Activated T-helper 1 cell treated with anti-CD3 and anti-CD28 coated beads, Interleukin-12 subunit alpha, Interleukin-12 subunit beta, Interleukin-2, Interleukin-4 antibody, amounts not matched to agents 30 ng/mL and 10 ng/mL and 1 ng/mL, durations not matched to agents 14 hours and 24 hours and 36 hours (primary cell): ENCODE results near the gene ADRA2A. TPM values are rescaled to one million over a fixed set of nuclear protein-coding genes. Genes with fewer than 3 reads are reported as not detected.

ENCODE experiments used
- DNase-seq: peaks from one replicate; pipeline ENCODE4 v3.0.0; 2021; ENCODE audit warnings: low spot score
- H3K27ac Mint-ChIP-seq: one replicate; pipeline ENCODE4 v1.8.0; 2021; ENCODE audit warnings: mild to moderate bottlenecking, mixed read lengths
- H3K27me3 Mint-ChIP-seq: one replicate; pipeline ENCODE4 v1.8.0; 2022; ENCODE audit warnings: mild to moderate bottlenecking, moderate library complexity, mixed read lengths; ENCODE audit not compliant: insufficient read depth
- H3K36me3 Mint-ChIP-seq: one replicate; pipeline ENCODE4 v1.8.0; 2021; ENCODE audit warnings: low read depth, mixed read lengths
- H3K4me1 Mint-ChIP-seq: one replicate; pipeline ENCODE4 v1.8.0; 2021; ENCODE audit warnings: low read depth, mixed read lengths
- H3K4me3 Mint-ChIP-seq: one replicate; pipeline ENCODE4 v1.8.0; 2021; ENCODE audit warnings: mild to moderate bottlenecking, moderate library complexity, mixed read lengths
- H3K9me3 Mint-ChIP-seq: one replicate; pipeline ENCODE4 v1.8.0; 2021; ENCODE audit warnings: mixed read lengths
- intact Hi-C: fragments of 100-400 bp; cut with micrococcal nuclease; formaldehyde crosslinking; loops from one replicate; pipeline ENCODE4 v1.15.1; 2024
- total RNA-seq: library from RNA; stranded (reverse); gene quantifications from 2 replicates; pipeline ENCODE4 v1.2.3, GENCODE V29; 2022

ADRA2A gene
- total RNA-seq, 1 donor from 2014 or later, result not detected

DNA sequence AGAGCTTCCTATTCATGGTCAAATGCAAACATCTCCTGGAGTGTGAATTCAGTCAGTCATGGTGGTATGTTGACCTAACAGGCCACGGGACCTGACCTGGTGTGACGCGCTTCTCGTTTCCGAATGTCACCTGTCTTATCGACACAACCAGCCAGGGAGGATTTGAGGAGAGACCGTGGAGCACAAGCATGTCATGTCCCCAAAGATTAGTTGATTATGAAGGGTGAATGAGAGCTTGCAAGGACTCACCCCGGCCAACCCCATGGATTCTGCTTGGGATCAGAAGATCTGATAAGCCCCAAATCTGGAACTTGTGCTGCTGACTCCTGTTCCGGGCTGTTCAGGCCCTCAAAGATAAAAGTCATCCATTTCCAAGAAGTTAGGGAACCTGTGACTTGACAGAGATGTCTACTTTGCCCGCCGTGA lies 10.5 kb downstream of the ADRA2A start:
- DNase-seq, result no peak
- Mint-ChIP-seq H3K27ac (no peak overlapping the region), H3K9me3 (no peaks in the 10 kb centered on the region), H3K27me3 (peaks cover 19% of the 10 kb centered on the region), H3K4me3 (no peak overlapping the region), H3K4me1 (no peaks in the 10 kb centered on the region), H3K36me3 (no peaks in the 10 kb centered on the region)
- intact Hi-C loops, result no loop called here

DNA sequence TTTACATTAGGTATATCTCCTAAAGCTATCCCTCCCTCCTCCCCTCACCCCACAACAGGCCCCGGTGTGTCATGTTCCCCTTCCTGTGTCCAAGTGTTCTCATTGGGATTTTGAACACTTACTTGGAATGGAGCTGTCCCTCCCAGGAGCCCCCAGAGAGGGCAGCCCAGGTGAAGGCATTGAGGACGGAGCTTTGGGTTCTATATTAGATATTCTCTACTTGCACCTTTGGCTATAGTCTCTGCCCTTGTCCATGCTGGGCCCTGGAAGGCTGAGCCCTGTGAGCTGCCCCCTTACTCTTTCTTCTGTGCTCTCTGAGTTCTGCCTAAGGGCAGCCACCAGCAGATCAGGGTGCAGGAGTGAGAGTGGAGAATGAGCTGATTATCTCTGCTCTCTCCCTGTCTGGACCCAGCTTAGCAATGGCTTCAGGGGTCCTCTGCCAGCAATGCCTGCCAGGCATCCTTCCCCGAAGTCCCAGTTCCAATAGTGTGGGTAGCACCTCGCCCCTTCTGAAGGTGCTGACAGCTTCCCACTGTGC lies 11.2 kb downstream of the ADRA2A start:
- Mint-ChIP-seq H3K36me3 (no peaks in the 10 kb centered on the region), H3K4me3 (no peak overlapping the region), H3K4me1 (no peaks in the 10 kb centered on the region), H3K27ac (no peak overlapping the region), H3K27me3 (peaks cover 23% of the 10 kb centered on the region), H3K9me3 (no peaks in the 10 kb centered on the region)
- intact Hi-C loops, result no loop called here
- DNase-seq, result no peak

- Mint-ChIP-seq H3K4me3 (no peak overlapping the region), H3K27me3 (peaks cover 23% of the 10 kb centered on the region), H3K27ac (no peak overlapping the region), H3K36me3 (no peaks in the 10 kb centered on the region), H3K4me1 (no peaks in the 10 kb centered on the region), H3K9me3 (no peaks in the 10 kb centered on the region)
- DNase-seq, result no peak
- intact Hi-C loops, result no loop called here
Observed at GRCh38 chr10:111089293-111089692, 12.5 kb downstream of the ADRA2A start.

DNA sequence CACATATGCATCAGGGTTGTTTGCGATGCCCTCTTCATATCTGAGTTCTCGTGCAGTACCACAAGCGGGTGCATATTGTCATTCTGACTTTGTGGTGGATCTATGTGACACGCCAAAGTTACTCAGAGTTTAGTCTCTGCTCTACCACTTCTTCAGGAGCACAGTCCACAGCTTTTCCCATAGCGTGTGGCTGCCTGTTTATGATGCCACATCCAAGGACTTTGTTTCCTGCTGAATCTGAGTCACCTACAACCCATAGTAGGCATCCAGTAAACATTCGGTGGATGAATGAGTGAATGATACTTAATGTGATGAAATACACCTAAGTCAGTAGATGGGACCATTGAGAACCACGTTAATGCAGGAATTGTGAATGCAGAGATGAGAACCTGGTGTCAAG lies 15.0 kb downstream of the ADRA2A start:
- peaks cover 24% of the 10 kb centered on the region for H3K27me3 Mint-ChIP-seq
- H3K27ac Mint-ChIP-seq, result no peak overlapping the region
- H3K4me3 Mint-ChIP-seq, result no peak overlapping the region
- intact Hi-C loops, result no loop called here
- H3K36me3 Mint-ChIP-seq, result no peaks in the 10 kb centered on the region
- no peaks in the 10 kb centered on the region for H3K4me1 Mint-ChIP-seq
- DNase-seq, result no peak
- no peaks in the 10 kb centered on the region for H3K9me3 Mint-ChIP-seq

DNA sequence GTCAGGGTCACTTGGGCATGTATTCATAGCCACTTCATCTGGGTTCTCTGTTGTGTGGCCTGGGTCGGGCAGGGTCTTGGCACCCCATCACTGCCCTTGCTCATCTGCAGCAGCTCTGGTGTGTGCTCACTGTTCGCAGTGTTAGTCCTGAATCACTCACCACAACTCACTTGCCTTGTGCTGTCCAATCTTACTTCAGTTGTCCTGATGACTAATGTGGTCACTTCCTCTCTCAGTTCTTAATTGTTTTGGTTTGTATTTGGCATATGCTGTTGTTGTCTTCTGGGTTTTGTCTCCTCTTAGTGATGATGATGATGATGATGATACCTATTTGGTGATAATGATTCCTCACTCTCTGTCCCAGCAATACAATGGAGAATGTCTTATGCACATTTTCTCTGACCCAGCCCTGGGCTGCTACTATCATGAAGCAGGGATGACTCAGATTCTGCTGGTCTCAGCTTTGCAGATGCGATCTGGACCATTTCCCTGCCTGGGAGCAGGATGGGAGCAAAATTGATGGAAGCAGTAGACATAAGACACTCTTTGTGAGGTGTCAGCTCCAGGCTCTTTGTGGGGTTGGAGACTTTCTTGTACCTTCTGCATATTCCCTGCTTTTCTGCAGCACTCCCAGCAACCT lies 17.0 kb downstream of the ADRA2A start:
- intact Hi-C loops, result no loop called here
- no peaks in the 10 kb centered on the region for H3K36me3 Mint-ChIP-seq
- H3K9me3 Mint-ChIP-seq, result no peaks in the 10 kb centered on the region
- H3K4me3 Mint-ChIP-seq, result no peak overlapping the region
- peaks cover 24% of the 10 kb centered on the region for H3K27me3 Mint-ChIP-seq
- no peak overlapping the region for H3K27ac Mint-ChIP-seq
- no peaks in the 10 kb centered on the region for H3K4me1 Mint-ChIP-seq
- no peak for DNase-seq

DNA sequence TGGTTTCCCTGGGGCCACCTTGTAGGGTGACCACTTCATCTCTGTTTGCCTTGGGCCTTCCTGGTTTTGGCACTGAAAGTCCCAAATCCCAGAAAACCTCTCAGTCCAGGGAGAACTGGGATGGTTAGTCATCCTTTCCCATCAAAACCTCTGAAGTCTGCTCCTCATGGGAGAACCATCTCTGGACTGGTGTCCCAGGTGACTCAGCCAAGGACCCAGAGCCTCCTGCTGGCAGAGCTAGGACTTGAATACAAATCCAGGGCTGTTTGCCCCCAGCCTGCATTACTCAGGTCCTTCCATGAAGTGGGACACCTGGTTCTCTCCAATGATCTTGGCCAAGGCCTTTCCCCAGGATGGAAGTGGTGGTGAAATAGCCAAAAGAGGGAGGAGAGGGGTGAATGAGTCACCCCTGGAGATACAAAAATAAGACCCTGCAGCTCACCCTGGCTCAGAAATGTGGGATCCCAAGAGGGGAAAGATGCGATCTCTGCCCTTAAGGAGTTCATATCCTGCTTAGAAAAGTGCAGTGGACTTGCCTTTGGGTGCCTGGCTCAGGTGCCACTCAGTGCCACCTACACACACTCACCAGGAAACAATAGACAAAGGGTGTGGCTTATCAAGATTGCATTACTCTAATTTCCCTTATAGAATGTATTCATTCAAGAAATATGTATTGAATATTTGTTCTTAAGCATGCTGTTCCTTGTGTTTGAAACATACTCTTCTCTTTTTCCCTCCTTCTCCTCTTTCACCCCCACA lies 22.0 kb downstream of the ADRA2A start:
- intact Hi-C loops, result no loop called here
- Mint-ChIP-seq H3K36me3 (no peaks in the 10 kb centered on the region), H3K9me3 (no peaks in the 10 kb centered on the region), H3K27me3 (peaks cover 4% of the 10 kb centered on the region), H3K27ac (no peak overlapping the region), H3K4me1 (no peaks in the 10 kb centered on the region), H3K4me3 (no peak overlapping the region)
- DNase-seq, result no peak

- no peak overlapping the region for H3K4me3 Mint-ChIP-seq
- DNase-seq, result no peak
- H3K27ac Mint-ChIP-seq, result no peak overlapping the region
- no peaks in the 10 kb centered on the region for H3K9me3 Mint-ChIP-seq
- H3K27me3 Mint-ChIP-seq, result peaks cover 1% of the 10 kb centered on the region
- no peaks in the 10 kb centered on the region for H3K36me3 Mint-ChIP-seq
- H3K4me1 Mint-ChIP-seq, result no peaks in the 10 kb centered on the region
- intact Hi-C loops, result no loop called here
Observed at GRCh38 chr10:111100198-111100597, 23.4 kb downstream of the ADRA2A start.

DNA sequence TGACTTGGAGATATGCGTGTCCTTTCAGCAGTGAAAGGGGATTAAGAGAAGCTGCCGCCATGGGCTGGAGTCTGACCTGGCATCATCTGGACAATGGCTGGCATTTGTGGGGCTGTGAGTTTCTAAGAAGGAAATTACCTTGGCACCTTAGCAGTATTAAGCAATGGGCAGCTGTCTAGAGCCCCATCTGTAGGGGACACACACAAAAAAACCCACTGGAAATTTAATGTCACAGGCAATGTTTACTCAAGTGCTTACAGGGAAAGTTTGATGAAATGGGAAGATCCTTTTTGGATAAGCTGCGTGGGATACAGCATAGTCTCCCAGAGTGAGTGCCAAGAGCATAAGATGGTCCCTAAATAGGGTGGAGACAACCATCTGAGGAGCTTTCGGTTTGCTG lies 25.0 kb downstream of the ADRA2A start:
- Mint-ChIP-seq H3K4me3 (no peak overlapping the region), H3K9me3 (no peaks in the 10 kb centered on the region), H3K27me3 (no peaks in the 10 kb centered on the region), H3K4me1 (no peaks in the 10 kb centered on the region), H3K27ac (no peak overlapping the region), H3K36me3 (no peaks in the 10 kb centered on the region)
- DNase-seq, result no peak
- intact Hi-C loops, result no loop called here

DNA sequence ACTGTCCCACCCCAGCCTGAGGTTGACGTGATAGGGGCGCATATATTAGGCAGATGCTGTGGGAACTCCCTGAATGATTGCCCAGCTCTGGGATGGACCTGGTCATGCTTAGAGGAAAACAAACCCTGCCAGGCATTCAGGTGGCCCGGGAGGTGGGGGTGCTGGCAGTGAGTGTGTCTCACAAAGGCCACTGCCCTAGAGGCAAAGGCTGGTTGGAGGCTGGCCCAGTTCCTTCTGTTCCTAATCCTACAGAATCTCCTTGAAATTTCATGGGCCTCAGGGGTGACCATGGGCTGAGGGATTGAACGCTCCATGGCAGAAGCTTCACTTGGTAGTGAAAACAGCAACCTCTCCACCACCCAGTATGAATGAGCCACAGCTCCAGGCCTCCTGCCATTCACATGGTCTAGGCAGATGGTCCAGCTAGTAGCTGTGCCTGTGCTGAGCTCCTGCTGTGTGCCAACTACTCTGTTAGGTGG lies 25.6 kb downstream of the ADRA2A start:
- H3K4me1 Mint-ChIP-seq, result no peaks in the 10 kb centered on the region
- H3K4me3 Mint-ChIP-seq, result no peak overlapping the region
- H3K36me3 Mint-ChIP-seq, result no peaks in the 10 kb centered on the region
- intact Hi-C loops, result no loop called here
- DNase-seq, result no peak
- H3K9me3 Mint-ChIP-seq, result no peaks in the 10 kb centered on the region
- H3K27me3 Mint-ChIP-seq, result no peaks in the 10 kb centered on the region
- no peak overlapping the region for H3K27ac Mint-ChIP-seq

DNA sequence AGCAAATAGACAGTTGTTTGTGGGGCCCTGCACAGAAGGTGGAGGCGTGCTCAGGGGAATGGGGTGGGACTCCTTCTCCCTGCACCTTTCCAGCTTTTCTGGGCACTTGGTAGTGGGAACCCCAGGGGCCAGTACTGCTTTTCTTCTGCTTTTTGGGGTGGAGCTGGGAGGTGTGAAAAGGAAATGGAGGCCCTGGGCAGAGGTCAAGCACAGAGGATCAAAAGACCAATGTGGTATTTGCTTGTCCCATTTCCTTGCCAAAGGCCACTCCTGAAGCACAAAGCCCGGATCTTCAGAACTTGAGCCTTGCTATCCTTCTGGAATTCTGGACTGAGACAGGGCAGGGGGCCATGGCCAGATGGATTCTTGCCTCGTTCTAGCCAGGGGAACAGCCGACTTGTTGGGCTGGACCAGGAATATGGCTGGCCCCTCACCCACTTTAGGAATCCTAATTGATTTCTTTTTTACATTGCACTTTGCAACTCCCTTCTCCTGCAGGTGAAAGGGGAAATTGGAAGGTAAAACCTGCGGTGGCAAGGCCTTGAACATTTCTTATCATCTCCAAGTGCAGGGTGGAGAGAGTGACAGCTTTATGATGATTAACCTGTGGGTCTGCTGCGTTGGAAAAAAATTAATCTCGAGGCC lies 26.5 kb downstream of the ADRA2A start:
- Mint-ChIP-seq H3K4me1 (no peaks in the 10 kb centered on the region), H3K4me3 (no peak overlapping the region), H3K36me3 (no peaks in the 10 kb centered on the region), H3K27me3 (peaks cover 2% of the 10 kb centered on the region), H3K27ac (no peak overlapping the region), H3K9me3 (no peaks in the 10 kb centered on the region)
- no peak for DNase-seq
- intact Hi-C loops, result no loop called here

DNA sequence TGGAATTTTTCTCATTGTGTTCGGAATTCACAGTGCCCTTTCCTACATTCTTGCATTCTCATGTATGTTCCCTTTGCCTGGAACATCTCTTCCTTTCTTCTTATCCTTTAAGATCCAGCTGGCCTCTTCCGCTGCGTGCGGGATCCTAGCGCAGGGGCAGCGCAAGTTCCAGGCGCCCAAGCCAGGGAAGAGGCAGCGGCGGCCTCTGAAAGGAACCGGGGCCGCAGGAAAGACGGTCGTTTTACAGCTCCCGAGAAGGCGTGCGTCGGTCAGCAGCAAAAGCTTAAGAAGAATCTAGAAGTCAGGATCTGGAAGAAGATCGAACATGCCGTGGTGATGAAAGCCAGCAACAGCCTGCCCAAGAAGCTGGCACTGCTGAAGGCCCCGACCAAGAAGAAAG lies 28.0 kb downstream of the ADRA2A start:
- intact Hi-C loops, result no loop called here
- no peak for DNase-seq
- Mint-ChIP-seq H3K36me3 (no peaks in the 10 kb centered on the region), H3K27ac (no peak overlapping the region), H3K4me1 (no peaks in the 10 kb centered on the region), H3K27me3 (peaks cover 3% of the 10 kb centered on the region), H3K9me3 (no peaks in the 10 kb centered on the region), H3K4me3 (no peak overlapping the region)

DNA sequence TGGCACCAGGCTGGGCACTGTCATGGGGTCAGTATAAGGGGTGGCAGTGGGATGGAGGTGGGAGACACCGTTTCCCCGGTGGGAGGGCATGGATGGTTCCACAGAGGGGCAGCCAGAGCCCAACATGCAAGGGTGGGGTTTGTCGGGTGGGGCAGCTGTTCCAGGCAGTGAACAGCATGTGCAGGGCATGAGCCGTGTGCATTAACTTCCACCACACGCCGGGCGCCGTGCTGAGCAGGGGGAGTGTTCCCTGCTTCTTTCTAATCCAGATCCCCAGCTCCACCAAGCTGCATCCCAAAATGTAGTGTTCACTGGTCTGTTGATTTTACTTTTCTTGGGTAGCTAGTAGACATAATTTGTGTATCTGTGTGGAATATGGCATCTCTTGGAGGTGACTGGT lies 29.3 kb downstream of the ADRA2A start:
- H3K27ac Mint-ChIP-seq, result no peak overlapping the region
- no peak overlapping the region for H3K4me3 Mint-ChIP-seq

DNA sequence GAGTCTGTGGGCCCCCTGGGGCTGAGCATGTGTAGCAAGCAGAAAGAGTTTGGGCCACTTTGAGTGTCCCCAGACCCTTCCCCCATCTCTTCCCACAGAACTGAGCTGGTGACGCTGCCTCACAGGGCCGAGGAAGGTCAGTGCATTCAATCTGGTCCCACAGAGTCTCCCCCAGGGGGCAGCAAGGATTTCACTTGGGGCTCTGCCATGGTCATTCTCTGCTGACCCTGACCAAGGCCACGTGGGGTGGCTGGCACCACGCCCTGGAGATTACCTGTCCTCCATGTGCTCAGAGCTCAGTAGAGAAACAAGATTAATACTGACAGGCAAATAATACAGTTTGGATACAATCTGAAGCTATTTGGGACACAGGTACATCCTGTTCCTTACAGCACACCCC lies 30.2 kb downstream of the ADRA2A start:
- DNase-seq, result no peak
- intact Hi-C loops, result no loop called here
- H3K4me3 Mint-ChIP-seq, result no peak overlapping the region
- no peaks in the 10 kb centered on the region for H3K9me3 Mint-ChIP-seq
- peaks cover 16% of the 10 kb centered on the region for H3K27me3 Mint-ChIP-seq
- H3K27ac Mint-ChIP-seq, result no peak overlapping the region
- H3K36me3 Mint-ChIP-seq, result no peaks in the 10 kb centered on the region
- no peaks in the 10 kb centered on the region for H3K4me1 Mint-ChIP-seq

More for the DNA sequence above, 29.3 kb downstream of the ADRA2A start:
- intact Hi-C loops, result no loop called here
- no peak for DNase-seq
- no peaks in the 10 kb centered on the region for H3K9me3 Mint-ChIP-seq
- peaks cover 15% of the 10 kb centered on the region for H3K27me3 Mint-ChIP-seq
- no peaks in the 10 kb centered on the region for H3K36me3 Mint-ChIP-seq
- no peaks in the 10 kb centered on the region for H3K4me1 Mint-ChIP-seq
